Measurements from ENCODE around the gene FRK. TPM values are rescaled to one million over a fixed set of nuclear protein-coding genes. Genes with fewer than 3 reads are reported as not detected.
A peak's percentile ranks its signal among the peaks of the same experiment; 100 is the strongest.

Gene FRK
- polyA plus RNA-seq, 1 experiment: 0.02 TPM

DNA sequence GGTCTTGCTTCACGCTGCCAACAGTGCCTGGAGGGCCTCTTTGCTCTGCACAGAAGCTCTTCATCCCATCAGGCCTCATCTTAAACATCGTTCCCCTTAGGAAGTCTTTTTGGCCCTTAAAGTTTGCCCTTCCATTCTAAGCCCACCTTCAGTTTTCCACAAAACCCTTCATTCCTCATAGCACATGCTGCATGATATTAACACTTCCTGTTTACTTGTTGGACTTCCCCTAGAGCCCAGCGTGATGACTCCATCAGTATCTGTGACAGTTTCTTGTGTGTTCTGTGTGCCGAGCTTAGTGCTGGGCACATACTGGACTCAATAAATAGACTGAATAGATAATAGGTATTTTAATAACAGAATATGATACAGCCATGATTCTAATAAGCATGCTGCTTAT lies 42.2 kb upstream of the FRK start:
- TF ChIP-seq, protein P1, sequence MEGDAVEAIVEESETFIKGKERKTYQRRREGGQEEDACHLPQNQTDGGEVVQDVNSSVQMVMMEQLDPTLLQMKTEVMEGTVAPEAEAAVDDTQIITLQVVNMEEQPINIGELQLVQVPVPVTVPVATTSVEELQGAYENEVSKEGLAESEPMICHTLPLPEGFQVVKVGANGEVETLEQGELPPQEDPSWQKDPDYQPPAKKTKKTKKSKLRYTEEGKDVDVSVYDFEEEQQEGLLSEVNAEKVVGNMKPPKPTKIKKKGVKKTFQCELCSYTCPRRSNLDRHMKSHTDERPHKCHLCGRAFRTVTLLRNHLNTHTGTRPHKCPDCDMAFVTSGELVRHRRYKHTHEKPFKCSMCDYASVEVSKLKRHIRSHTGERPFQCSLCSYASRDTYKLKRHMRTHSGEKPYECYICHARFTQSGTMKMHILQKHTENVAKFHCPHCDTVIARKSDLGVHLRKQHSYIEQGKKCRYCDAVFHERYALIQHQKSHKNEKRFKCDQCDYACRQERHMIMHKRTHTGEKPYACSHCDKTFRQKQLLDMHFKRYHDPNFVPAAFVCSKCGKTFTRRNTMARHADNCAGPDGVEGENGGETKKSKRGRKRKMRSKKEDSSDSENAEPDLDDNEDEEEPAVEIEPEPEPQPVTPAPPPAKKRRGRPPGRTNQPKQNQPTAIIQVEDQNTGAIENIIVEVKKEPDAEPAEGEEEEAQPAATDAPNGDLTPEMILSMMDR (IDR thresholded peaks at IDR 0.05; ENCODE audit: insufficient read depth, low read depth, low read length): no peak
- DNase-seq (ENCODE audit: low read depth): no peak
- CTCF ChIA-PET: interaction anchor here (0.8 to 2.6 kb wide), 4 partner anchors 15 to 94 kb away, joined by 3 to 6 read pairs (median 4); no protein-coding TSS in a partner anchor
- no peaks in the 10 kb centered on the region for H3K27me3 ChIP-seq (ENCODE audit: control insufficient read depth, insufficient read depth, low read length)
- no peak overlapping the region for H3K4me3 ChIP-seq (ENCODE audit: low read depth, low read length)
- no peaks in the 10 kb centered on the region; the same call in 1 of the 2 replicates for H3K36me3 ChIP-seq (ENCODE audit: control insufficient read depth, insufficient read depth, low read length)
- POLR2A ChIA-PET: no interaction called here

DNA sequence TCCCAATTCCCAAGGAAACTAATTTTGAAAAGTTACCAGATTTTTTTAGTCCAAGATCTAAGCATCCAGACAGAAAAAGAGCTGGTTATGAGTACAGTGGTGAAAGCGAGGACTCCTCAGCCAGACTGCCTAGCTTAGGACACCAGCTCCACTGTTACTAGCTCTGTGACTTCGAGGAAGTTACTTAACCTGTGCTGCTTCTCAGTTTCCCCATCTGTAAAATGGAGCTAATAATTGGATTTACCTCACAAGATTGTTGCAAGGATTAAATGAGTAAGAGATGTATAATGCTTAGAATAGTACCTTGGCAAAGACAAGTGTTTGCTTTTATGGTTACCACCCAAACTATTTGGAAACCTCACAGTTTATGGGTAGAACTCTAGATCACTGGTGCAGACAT lies 41.1 kb upstream of the FRK start:
- no peak for DNase-seq (ENCODE audit: low read depth)
- Histone ChIP-seq H3K36me3 (ENCODE audit: control insufficient read depth, insufficient read depth, low read length) (no peaks in the 10 kb centered on the region), H3K4me3 (ENCODE audit: low read depth, low read length) (peak overlapping the region; percentile 83), H3K27me3 (ENCODE audit: control insufficient read depth, insufficient read depth, low read length) (no peaks in the 10 kb centered on the region)
- ChIA-PET POLR2A (no interaction called here), CTCF (interaction anchor here (1.3 to 2.6 kb wide), 3 partner anchors 14 to 31 kb away, joined by 4 to 6 read pairs (median 4); no protein-coding TSS in a partner anchor)
- TF ChIP-seq, protein P1 (IDR thresholded peaks at IDR 0.05; ENCODE audit: insufficient read depth, low read depth, low read length): no peak

DNA sequence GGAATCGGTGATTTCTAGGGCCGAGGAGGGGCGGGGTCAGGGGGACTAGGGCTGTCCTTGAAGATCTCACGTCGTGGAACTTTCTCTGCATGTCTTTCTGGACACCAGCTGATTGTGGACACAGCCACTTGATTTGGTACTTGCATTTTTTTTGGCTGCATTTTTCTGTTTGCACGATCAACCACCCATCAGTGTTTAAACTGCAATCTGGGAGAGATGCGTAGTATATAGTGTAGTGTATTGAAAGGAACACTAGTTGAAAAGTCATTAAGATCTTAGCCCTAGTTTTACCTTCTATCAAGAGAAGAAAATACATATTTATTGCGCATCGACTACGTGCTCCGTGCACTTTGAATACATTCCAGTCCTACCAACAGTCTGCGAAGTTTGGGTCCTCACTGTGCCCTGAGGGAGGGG lies 40.6 kb upstream of the FRK start:
- TF ChIP-seq, protein P1 (IDR thresholded peaks at IDR 0.05; ENCODE audit: insufficient read depth, low read depth, low read length): no peak
- ChIA-PET POLR2A (interaction anchor here (0.6 kb wide), 1 partner anchor 651 kb away, joined by 3 read pairs; no protein-coding TSS in a partner anchor), CTCF (interaction anchor here (0.6 to 2.6 kb wide), 10 partner anchors 10 to 98 kb away, joined by 3 to 10 read pairs (median 4); no protein-coding TSS in a partner anchor)

DNA sequence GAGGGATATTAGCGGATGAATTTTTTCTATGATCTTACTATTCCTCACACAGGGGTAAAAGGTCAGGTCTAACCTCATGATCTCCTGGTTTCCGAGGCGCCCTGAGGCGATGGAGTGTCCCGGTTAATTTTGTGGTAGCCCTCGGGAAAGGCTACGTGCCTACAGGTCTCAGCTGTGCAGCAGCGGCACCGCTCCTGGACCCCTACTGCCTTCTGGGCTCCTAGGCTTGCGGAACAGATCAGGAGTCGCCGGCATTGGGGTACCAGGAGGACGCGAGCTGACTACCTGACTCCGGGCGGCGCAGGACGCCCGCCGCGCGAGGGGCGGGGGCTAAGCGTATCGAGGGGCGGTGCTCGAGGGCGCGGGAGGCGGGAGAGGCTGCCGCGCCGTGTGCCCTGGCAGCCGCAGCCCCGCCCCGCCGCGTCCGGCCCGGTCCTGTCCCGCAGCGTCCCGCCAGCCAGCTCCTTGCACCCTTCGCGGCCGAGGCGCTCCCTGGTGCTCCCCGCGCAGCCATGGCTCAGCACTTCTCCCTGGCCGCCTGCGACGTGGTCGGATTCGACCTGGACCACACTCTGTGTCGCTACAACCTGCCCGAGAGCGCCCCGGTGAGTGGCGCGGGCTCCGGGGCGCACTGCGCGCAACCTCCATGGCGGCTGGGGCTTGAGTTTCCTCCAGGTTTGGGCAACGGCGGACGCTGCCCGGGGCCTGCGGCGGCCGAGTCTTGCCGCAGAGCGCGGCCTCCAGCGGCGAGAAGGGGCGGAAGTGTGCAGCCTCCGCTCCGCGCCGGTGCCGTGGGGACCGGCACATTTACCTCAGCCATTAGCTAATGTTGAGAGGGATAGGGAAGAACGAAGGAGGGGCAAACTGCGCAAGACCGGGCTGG lies 40.0 kb upstream of the FRK start, which contains the start of gene NT5DC1:
Gene NT5DC1 (plus strand): TSS at position 435 of the 883 bp plus-strand sequence. CDS start 78 bp downstream, at position 513.
- no peak for DNase-seq (ENCODE audit: low read depth)
- H3K36me3 ChIP-seq (ENCODE audit: control insufficient read depth, insufficient read depth, low read length): no peaks in the 10 kb centered on the region
- TF ChIP-seq, protein P1 (IDR thresholded peaks at IDR 0.05; ENCODE audit: insufficient read depth, low read depth, low read length): peak; percentile 26; the same call in 1 of the 2 replicates
- no peaks in the 10 kb centered on the region for H3K27me3 ChIP-seq (ENCODE audit: control insufficient read depth, insufficient read depth, low read length)
- peak within 1 kb of the TSS; percentile 83 for H3K4me3 ChIP-seq (ENCODE audit: low read depth, low read length)
- ChIA-PET CTCF (interaction anchor here (0.6 to 2.6 kb wide), 10 partner anchors 11 to 97 kb away, joined by 3 to 10 read pairs (median 4); no protein-coding TSS in a partner anchor), POLR2A (interaction anchor here (0.6 to 0.7 kb wide), 3 partner anchors 9 to 650 kb away, joined by 3 read pairs; no protein-coding TSS in a partner anchor)

More for the DNA sequence above, 40.6 kb upstream of the FRK start:
- Histone ChIP-seq H3K36me3 (ENCODE audit: control insufficient read depth, insufficient read depth, low read length) (no peaks in the 10 kb centered on the region), H3K27me3 (ENCODE audit: control insufficient read depth, insufficient read depth, low read length) (no peaks in the 10 kb centered on the region), H3K4me3 (ENCODE audit: low read depth, low read length) (peak overlapping the region; percentile 83)
- no peak for DNase-seq (ENCODE audit: low read depth)

DNA sequence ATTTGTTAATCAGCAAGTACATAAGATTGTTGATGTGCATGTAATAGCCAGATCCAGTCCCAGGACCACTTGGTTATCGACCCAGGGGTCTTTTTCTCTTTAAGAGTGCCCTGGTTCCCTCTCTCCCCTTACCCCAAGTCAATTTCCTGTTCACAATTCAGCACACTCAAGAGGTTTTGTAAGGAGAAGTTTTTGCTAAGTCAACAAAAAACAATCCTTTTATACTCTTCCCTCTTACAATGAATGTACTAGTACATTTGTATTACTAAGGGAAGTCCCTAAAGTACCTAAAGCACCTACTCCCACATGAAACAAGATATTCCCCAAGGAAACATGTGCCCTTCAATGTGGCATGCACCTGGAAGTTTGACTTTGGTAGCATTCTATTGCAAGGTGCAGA lies 38.3 kb upstream of the FRK start:
- POLR2A ChIA-PET: no interaction called here
- Histone ChIP-seq H3K36me3 (ENCODE audit: control insufficient read depth, insufficient read depth, low read length) (no peaks in the 10 kb centered on the region), H3K4me3 (ENCODE audit: low read depth, low read length) (no peak overlapping the region), H3K27me3 (ENCODE audit: control insufficient read depth, insufficient read depth, low read length) (no peaks in the 10 kb centered on the region)
- CTCF ChIA-PET: interaction anchor here (5.0 kb wide), 1 partner anchor 86 kb away, joined by 74 read pairs; no protein-coding TSS in a partner anchor
- DNase-seq (ENCODE audit: low read depth): no peak
- TF ChIP-seq, protein P1 (IDR thresholded peaks at IDR 0.05; ENCODE audit: insufficient read depth, low read depth, low read length): no peak
